Measurements from ENCODE around the gene SEMA5A.

DNA sequence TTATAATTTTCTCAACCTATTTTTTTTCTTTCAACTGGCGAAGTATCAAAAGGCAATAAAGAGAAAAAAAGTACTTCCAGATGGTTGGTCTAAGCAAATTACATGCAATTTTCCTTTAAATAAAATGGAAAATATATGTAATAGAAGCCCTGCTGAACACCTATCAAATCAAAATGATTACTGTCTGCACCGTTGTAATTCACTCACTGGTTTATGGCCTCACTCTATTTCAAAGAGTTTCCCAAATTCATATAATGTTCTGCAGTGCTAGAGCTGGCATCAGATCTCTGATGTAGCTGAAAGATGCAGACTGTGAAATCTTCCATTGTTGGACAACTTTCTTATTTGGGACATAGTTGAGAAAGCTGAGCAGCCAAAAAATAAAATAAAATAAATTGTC, 130.3 kb downstream of the SEMA5A start:
- TF ChIP-seq POLR2AphosphoS5 (IDR thresholded peaks at IDR 0.05; ENCODE audit: low read depth, low read length): no peak
- TF ChIP-seq TAF1 (IDR thresholded peaks at IDR 0.05; ENCODE audit: borderline replicate concordance, low read depth, low read length): no peak

All from GM12892 (cell line).